Stimulated activated CD8-positive, alpha-beta memory T cell treated with anti-CD3 and anti-CD28 coated beads, Interleukin-15, amount 100 ng/mL, for 48 hours (primary cell): ENCODE data around the gene NFIX.

Experiments used
- DNase-seq, 2 donors: peaks; one replicate each; pipeline ENCODE4 v3.0.0-alpha.2; 2020; ENCODE audit warnings: low read depth in 2 of 2

NFIX gene

DNA sequence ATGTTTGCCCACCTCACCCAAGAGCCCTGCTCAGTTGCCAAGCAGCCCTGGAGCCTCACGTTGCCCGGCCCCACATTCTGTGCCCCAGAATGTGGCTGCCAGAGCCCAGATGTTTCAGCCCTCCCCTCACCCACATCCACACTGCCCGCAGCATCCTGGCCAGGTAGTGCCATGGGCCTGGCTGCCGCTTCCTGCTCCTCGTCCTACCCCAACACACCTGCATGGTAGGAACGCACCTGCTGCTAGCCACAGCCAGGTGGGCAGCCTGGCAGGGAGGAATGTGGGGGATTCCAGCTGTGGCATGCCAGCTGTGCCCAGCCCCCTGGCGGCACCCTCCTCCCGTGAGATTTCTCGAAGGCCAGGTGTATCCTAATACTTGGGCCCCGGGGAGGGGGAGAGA is 7.5 kb upstream of the NFIX start:
- no peak for DNase-seq

DNA sequence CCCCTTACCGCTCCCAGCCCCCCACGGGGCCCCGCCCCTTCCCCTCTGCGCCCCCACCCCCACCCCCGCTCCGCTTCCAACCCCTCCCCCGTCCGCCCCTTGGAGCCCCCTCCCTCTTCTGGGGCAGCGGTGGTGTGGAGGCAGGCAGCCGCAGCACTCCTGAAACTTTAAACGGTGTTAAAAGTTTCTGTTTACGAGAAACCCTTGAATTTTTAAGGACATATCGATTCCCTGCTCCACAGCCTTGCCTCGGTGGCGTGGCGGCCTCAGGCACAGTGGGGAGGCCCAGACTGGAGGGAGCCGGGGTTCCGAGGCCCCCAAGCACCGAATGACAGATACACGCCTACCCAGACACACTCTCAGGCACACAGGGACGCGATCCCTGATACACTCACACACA is 4.8 kb upstream of the NFIX start:
- no peak for DNase-seq

DNA sequence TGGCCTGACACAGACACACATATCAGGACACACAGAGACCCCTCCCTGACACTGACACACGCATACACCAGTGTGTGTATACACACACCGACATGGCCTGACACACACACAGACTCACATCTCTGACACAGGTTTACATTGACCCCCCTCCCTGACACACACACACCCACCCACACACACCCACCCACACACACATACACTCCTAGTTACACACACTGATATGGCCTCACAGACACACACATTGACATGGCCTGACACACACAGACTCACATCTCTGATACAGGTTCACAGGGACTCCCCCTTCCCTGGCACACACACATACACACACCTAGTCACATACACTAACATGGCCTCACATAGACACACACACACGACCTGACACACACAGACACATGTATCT is 4.4 kb upstream of the NFIX start:
- no peak for DNase-seq

DNA sequence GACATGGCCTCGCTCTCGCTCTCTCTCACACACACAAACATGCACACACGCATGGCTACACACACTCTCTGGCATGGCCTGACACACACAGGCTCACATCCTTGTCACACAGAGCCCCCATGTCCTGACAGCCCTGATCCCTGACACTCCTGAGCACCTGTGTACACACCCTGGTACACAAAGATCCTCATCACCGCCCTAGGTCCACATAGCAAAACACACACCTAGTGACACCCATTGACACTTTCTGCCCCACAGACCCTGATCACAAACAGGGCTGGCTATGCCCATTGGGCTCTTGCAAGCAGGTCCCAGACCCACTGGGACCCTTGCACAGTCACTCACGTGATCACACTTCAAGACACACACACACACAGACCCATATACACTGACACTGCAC is 4.0 kb upstream of the NFIX start:
- no peak for DNase-seq

DNA sequence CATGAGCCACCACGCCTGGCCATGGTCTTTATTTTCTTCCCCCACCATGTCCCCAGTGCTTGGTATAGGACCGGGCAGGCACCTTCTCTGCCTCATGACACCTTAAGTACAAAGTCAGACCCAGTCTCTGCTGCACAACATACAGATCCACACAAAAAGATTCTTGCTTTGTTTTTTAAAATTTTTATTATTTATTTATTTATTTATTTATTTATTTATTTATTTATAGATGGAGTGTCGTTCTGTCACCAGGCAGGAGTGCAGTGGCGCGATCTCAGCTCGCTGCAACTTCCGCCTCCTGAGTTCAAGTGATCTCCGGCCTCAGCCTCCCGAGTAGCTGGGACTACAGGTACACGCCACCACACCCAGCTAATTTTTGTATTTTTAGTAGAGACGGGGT is 2.5 kb upstream of the NFIX start:
- DNase-seq = no peak

DNA sequence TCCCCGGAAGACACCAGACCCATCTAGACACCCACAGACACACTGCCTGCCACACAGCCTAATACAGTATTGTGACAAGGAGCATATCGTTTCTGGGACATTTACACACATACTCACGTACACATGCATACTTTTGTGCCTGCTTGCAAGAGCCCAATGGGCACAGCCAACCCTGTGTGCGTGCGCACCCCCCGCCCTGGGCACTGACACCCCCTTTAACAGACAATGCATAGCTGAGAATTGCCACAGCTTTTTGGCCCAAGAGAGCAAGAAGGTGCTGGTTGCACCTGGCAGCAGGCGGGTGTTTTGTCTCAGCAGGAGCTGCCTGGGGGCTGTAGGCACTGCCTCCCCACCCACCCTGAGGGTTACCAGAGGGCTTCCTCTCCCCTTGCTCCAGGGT is 1.7 kb upstream of the NFIX start:
- DNase-seq = no peak

DNA sequence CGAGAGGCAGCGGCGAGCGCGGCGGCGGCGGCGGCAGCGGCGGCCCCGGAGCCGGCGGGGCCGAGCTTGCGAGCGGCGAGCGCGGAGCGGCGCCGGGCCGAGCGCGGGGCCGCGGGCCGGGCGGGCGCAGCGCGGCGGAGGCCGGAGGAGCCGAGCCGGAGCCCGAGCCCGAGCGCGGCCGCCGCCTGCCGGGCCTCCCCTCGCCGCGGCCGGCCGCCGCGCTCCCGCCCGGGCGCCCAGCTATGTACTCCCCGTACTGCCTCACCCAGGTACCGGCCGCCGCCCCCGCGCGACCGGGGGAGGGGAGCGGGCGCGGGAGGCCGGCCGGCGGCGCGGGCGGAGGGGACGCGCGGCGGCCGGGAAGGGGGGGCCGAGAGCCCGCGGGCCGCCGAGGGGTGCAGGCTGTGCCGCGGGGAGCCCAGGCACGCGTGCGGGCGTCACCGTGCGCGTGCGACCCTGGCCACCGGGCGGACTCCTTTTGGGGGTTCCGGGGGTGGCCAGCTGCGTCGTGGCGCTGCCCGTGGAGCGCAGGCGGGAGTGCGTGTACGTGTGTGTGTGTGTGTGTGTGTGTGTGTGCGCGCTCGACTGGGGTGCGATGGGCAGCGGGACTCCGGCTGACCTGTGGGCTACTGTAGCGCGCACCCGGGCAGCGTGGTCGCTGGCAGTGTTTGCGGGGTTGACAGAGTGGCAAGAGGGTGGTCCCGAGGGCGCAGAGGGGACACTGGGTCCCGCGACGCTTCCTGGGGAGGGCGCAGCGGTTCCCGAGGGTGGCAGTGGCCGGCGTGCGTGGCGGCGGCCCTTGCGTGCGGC is 526 bp downstream of the NFIX start:
- DNase-seq = no peak

DNA sequence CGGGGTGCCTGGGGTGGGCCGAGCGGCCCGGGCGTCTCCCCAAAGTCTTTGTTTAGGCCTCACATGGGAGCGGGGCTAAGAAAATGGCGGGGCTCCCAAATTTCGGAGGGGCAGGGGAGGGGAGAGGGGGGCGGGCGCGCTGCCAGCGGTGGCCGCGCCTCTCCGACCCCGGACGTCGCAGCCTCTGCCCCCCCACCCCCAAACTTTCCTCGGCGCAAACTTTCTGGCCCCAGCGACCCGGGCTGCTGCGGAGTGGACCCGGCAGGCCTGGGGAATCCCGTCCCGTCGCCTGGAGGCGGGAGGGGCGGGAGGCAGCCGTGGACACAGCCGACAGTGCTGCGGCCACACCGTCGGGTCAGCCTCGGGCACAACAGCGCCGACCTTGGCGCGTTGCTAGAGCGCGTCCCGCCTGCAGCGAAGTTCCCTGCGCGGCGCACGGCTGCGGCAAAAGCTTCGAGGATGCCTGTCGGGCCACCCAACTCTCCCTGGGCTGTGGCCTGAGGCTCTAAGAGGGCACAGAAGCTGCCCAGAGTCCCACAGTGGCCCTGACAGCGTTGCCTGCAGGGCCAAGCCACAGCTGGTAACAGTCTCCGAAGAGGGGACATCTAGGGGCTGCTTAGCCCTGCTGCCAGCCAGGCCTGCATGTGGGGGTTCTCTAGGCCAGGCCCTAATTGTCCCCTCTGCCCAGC is 1.3 kb downstream of the NFIX start:
- DNase-seq = no peak

DNA sequence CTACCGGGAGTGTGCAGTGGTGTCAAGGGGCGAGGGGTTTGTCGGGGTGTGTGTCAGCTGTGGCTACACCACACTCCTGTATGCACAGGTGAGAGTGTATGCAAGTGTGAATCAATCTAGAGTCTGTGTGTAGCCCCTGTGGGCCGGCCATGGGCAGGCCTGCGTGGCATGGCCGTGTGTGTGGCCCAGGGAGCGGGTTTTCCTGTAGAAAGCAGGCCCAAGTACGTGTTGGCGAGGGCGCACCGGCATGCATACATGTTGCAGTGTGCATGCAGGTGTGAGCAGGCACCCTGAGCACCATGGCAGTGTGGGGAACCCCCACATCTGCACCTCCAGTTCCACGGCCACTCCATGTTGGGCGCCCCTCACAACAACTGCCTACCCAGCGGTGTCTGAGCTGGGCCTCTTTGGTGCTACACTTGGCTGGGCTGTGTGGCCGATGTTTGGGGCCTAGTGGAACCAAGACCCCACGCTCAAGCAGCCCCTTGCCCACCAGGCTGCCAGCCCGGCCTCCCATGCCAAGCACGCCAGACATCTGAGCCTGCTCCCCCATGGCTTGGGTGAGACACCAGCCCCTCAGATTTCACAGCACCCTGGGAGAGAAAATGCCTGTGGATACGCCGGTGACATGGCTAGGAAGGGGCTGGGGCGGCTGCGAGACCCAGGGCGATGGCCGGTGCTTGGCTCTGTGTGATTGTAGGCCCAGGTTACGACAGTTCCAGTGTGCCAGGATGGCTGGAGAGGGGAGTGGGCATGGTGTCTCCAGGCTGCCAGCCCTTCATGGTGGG is 2.1 kb downstream of the NFIX start:
- no peak for DNase-seq

DNA sequence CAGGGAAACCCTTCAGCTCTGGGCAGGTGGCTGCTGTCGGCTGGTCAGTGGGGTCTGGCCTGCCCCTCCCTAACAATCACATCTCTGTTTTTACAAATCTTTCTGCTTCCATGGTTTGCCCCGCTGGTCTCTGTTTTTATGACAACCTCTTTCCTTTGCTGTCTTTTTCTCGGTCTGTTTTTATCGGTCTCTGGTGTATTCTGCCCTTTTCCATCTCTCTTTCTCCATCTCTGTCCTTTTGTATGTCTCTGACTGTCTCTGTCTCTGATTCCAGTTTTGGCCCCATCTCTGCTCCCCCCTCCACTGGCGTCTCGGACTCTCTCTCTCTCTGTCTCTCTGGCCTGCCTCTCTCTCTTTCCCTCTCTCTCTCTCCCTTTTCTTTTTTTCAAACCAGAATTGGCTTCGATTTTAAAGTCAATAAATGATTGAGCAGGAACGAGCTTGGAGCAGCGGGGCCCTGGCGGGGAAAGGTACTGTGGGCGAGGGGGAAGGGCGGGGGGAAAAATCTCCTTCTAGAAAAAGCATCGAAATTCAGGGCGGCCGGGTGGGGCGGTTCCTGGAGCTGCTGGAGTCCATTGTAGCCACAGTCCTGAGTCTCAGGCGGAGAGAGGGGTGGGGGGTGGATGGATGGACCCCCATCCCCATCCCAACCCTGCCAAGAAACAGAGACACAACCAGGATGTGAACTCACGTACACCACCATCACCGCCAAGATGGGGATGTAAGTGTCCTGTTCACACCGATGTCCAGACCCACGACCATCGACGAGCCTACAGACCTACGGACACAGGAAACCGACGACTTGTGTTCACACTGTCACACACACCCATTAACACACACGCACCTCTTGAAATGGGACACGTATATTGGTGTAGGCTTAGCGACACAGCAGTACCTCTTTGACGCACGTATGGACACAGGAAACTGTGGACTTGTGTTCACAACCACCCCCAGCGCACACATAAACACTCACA is 3.0 kb downstream of the NFIX start:
- no peak for DNase-seq

DNA sequence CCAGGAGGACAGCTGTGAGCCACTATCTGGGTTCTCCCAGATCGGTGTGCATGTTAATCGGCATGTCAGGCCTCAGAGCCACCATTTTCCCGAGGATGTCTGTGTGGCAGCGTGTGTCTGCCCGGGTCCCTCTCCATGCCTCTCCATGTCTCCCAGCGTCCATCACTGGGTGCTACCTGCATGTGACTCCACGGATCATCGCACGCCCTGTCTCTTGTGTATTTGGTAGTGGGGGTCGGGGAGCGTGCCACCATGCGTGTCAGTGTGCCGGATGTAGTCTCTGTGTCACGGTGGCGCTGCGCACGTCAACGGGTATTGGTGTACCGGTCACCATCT is 5.9 kb downstream of the NFIX start:
- DNase-seq = no peak

DNA sequence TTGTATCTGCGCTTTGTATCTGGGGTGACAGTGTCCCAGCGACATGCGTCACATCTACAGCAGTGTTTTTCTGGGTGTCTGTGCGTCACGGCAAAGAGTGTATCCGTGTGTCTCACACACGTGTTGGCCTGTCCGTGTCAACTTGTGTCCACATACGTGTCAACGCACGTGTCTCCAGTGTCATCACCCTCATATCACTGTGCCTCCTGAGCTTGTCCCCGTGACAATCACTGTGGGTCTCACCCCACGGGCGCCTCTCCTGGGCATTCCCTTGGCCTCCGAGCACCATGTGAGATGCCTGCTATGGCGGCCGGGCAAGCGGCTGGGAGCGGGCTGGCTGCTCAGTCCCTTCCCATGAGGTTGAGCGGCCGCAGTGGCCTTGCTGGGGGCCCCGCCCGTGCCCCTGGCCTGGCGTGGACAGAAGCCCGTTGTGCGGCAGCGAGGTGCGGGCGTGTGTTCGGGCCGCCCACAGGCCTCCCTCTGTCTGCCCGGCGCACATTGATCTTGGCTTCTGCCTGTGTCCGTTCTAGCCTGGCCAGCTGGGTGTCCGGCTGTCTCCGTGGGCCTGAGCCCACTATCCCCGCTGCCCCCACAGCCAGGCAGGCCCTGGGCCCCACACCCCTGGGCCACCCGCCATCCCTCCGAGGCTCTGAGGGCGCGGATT is 6.4 kb downstream of the NFIX start:
- DNase-seq = no peak

DNA sequence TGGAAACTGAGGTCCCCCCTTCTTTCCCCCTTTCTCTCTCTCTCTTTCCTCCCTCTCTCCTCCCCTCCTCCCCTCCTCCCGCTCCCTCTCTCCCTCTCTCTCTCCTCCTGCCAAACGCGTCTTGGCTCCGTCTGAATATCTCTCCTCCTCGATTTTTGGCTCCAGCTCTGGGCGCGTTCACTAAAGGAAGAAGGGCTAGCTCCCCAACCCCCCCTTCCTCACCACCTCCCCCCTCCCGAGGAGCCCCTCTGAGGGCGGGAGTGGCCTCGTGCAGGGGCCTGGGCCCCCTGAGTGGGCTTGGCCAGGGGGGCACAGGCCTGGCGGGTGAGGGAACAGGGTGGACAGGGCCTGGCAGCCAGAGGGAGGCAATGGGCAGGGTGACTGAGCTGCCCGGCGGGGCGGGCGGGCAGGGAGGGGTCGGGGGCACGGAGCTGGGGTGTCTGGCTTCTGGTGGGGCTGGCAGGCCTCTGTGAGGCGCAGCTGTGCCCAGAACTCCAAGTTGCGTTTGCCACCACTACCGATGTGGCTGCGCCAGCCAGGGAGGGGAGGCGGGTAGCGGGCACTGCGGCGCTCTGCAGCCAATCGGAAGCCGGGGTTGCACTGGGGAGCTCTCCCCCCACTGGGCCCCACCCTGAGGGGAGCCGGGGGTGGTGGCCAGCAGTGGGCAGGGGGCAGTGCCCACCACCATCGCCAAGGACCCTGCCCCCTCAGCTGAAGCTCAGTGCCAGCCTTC is 7.1 kb downstream of the NFIX start:
- DNase-seq = no peak

DNA sequence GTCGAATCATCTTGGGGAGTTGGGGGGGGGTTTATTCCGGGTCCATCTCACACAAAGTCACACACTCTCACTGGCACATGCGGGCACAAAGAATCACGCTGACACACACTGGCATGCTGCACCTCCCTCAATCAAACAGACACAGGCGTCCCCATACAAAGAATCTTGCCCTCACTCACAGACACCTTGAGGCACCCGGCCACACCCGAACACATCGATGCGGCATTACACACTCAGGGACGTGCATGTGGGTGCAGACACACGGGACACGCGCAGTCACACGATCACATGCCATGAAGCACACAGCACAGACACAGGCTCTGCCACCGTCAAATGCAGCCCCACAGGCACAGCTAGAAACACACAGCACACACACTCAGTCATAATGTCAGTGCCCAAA is 7.8 kb downstream of the NFIX start:
- DNase-seq = no peak

DNA sequence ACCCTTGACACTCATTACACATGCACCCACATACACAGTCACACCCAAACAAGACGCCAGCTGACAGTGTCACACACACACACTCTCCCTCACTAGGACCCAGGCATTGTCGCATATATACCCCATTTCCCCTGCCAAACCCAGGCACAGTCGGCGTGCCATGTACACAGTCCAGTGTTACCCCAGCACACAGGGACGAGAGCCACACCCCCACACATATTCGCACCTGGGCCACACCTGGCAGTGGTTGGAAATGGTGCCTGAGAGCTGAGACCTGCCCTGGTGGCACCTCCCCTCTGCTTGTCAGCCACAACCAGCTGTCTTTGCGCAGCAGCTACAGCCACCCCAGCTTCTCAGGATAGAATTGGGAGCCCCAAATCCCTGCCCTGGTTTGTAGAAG is 9.0 kb downstream of the NFIX start:
- DNase-seq = no peak

DNA sequence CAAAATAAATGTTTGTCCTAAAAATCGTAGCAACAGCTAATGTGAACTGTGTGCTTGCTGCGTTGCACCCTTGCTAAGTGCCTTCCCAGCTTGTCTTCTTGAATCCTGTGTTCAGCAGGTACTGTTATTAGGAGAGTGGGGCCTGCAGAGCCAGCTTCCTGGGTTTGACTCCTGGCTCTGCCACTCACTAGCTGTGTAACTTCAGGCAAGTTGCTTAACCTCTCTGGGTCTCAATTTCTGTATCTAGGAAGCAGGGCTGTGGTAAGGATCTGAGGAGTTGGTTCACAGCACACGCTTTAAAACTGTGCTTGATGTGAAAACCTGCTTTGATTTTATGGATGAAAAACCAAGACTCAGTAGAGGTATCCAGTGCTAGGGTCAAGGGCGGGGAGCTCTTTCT is 10.0 kb downstream of the NFIX start:
- no peak for DNase-seq

DNA sequence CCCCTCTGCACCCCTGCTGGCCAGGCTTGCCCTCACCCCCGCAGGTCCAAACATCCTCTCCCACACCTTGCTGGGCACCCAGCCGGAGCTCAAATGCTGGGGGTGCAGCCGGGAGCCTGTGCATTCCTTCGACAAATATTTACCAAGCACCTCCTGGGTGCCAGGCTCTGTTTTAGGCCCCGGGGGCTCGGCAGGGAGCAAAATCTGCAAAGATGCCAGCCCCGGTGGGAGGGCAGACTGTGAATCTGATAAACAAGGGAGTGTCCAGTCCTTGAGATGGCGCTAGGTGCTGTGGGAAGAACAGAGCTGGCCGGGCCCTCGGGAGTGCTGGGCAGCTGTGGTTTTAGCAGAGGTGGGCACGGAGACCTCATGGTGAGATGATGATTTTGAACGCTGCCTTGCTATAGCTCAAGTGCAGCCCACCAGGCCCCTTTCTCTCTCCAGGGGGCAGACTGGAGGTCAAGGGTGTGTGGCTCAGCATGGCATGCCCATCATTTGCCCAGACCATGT is 10.6 kb downstream of the NFIX start:
- no peak for DNase-seq

DNA sequence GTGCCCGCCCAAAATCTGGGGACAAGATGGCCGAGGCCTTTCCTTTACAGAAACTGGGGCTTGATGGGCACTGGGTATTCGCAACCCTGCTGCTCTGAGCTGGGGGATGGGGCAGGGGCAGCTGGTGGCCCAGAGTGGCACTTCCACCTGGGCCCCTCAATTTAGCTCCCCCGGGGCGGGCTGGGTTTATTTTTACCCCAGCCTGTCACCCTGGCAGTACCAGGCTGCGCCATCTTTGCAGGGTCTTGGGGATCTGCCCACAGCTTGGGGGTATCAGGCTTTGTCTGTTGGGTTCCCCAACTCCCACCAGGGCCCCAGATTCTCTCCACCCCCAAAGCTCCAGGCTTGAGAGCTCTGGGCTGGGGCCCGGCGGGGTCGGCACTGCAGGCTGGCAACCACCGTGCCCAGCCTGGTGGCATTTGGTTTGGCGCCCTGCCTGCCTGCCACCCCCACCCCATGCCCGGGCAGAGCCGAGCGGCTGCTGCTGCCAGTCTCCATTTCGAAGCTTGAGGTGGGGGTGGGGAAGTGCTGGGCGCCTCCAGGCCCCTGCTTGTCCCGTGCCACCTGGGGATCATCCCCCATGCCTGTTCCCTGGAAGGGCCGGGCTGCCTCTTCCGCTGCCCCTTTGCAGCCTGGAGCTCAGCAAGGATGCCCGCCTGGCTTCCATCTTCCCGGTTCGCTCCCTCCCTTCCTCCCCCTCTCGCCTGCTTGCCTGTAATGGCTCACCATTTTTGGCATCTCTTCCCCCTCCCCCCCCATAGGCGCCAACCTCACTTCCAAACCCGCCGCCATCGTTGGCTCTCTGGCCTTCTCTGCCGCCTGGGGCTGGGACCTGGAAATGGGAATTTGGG is 11.4 kb downstream of the NFIX start:
- no peak for DNase-seq

DNA sequence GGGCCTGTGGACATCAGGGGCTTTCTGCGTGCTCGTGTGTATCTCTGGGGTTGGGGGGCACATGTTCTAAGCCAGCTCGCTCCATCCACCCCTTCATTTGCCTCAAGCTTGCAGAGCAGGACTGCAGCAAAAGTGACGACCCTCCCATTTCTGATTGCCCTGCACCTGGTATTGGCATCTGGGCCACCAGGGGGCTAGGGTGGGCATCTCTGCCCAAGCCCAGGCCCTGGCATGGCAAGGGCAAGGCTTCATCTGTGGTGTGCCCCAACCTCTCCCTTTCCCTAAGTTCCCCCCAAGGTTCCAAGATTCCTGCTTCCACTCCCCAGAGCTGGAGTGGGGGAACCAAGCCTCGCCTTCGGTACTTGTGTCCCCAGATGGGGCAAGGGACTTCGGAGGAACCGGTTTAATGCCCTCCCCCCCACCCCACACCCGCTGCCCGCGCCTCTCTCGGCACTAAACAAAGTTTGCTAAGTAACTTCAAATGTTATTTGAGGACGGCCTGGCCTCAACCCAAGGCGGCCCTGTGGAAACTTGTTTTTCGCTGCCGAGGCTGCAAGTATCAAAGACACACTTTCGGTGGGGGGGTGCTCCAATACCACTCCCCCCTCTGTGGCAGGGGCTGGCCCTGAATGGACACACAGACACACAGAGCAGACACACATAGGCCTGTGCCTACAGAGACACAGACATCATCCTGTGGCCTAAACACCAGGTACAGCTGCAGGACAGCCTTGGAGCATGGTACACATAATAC is 12.2 kb downstream of the NFIX start:
- no peak for DNase-seq
